ENCODE data around the gene HIP1.
"Not testable (repeated sequence)": the region's sequence is repeated elsewhere in the genome, so short reads cannot be mapped to it uniquely, and the experiment has no call there.

Gene HIP1

DNA sequence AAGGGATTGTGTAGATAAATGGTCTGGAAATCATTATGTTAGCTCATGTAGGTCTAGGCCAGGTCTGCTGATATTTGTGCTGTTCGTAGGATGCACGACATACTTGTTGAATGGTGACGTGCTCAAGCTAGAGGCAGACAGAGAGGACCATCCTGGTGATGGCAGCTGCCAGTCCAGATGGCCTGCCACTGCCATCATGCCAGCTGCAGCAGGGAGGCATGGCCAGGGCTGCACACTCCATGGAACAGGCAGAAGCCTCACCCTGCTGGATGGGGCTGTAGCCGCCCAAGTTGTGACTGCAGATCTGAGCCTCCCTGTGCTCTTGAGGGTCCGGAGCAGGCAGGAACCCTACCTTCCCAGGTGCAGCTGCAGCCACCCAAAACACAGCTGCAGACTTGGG, 166.3 kb downstream of the HIP1 start:
- Histone ChIP-seq H3K79me2 (ENCODE audit: insufficient read depth, low read length) (no peaks in the 10 kb centered on the region), H3F3A (ENCODE audit: insufficient read depth, low read length) (no peaks in the 10 kb centered on the region), H3K36me3 (ENCODE audit: insufficient read depth, low read length) (no peaks in the 10 kb centered on the region), H4K20me1 (ENCODE audit: insufficient read depth, low read length) (no peaks in the 10 kb centered on the region), H3K4me3 (ENCODE audit: low read depth, low read length, poor library complexity, severe bottlenecking) (no peak overlapping the region), H3K9me3 (ENCODE audit: low read length) (no peaks in the 10 kb centered on the region), H3K9me2 (ENCODE audit: low read depth, low read length) (no peaks in the 10 kb centered on the region), H2AFZ (ENCODE audit: low read length) (no peak overlapping the region), H3K9ac (ENCODE audit: low read length) (no peak overlapping the region), H3K4me1 (ENCODE audit: insufficient read depth, low read length, severe bottlenecking) (no peaks in the 10 kb centered on the region), H3K27me3 (ENCODE audit: insufficient read depth, low read length) (peaks cover 23% of the 10 kb centered on the region), H3K27ac (ENCODE audit: low read depth, low read length, poor library complexity, severe bottlenecking) (no peak overlapping the region), H3K4me2 (ENCODE audit: low read length) (no peak overlapping the region)
- TF ChIP-seq EZH2 (IDR thresholded peaks at IDR 0.05; ENCODE audit: borderline replicate concordance, low read length) (no peak), CTCF (IDR thresholded peaks at IDR 0.05; ENCODE audit: low read length) (no peak)

GRCh38 chr7:75571209-75571608, 167.5 kb downstream of the HIP1 start:
- H4K20me1 ChIP-seq (ENCODE audit: insufficient read depth, low read length): no peaks in the 10 kb centered on the region
- H3F3A ChIP-seq (ENCODE audit: insufficient read depth, low read length): no peaks in the 10 kb centered on the region
- H3K4me2 ChIP-seq (ENCODE audit: low read length): no peak overlapping the region
- H3K4me1 ChIP-seq (ENCODE audit: insufficient read depth, low read length, severe bottlenecking): no peaks in the 10 kb centered on the region
- no peaks in the 10 kb centered on the region for H3K36me3 ChIP-seq (ENCODE audit: insufficient read depth, low read length)
- no peak overlapping the region for H2AFZ ChIP-seq (ENCODE audit: low read length)
- no peak overlapping the region for H3K27ac ChIP-seq (ENCODE audit: low read depth, low read length, poor library complexity, severe bottlenecking)
- H3K9ac ChIP-seq (ENCODE audit: low read length): no peak overlapping the region
- H3K79me2 ChIP-seq (ENCODE audit: insufficient read depth, low read length): no peaks in the 10 kb centered on the region
- H3K27me3 ChIP-seq (ENCODE audit: insufficient read depth, low read length): peaks cover 23% of the 10 kb centered on the region
- H3K9me2 ChIP-seq (ENCODE audit: low read depth, low read length): no peaks in the 10 kb centered on the region
- H3K9me3 ChIP-seq (ENCODE audit: low read length): no peaks in the 10 kb centered on the region
- no peak for TF ChIP-seq CTCF (IDR thresholded peaks at IDR 0.05; ENCODE audit: low read length)
- TF ChIP-seq EZH2 (IDR thresholded peaks at IDR 0.05; ENCODE audit: borderline replicate concordance, low read length): no peak
- H3K4me3 ChIP-seq (ENCODE audit: low read depth, low read length, poor library complexity, severe bottlenecking): no peak overlapping the region

DNA sequence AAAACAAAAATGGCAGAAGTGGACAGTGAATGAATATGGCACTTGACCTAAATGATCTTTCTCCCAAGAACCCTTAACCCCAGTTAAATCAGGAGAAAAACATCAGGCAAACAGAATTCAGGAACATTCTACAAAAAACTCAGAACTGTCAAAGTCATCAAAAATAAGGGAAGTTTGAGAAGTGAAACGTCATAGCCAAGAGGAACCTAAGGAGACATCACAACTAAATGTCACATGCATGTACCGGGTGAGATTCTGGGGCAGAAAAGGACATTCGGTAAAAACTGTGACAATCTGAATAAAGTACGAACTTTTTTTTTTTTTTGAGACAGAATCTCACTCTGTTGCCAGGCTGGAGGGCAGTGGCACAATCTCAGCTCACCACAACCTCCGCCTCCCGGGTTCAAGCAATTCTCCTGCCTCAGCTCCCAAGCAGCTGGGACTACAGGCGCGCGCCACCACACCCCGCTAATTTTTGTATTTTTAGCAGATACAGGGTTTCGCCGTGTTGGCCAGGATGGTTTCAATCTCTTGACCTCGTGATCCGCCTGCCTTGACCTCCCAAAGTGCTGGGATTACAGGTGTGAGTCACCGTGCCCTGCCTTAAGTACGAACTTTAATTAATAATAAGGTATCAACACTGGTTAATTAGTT, 169.0 kb downstream of the HIP1 start:
- not testable (repeated sequence) for H3K9ac ChIP-seq (ENCODE audit: low read length); H3K36me3 ChIP-seq (ENCODE audit: insufficient read depth, low read length); H3K9me2 ChIP-seq (ENCODE audit: low read depth, low read length)

GRCh38 chr7:75567948-75568595, 170.7 kb downstream of the HIP1 start:
- H3K27me3 ChIP-seq (ENCODE audit: insufficient read depth, low read length): peaks cover 8% of the 10 kb centered on the region
- no peak overlapping the region for H3K4me2 ChIP-seq (ENCODE audit: low read length)
- H3K4me3 ChIP-seq (ENCODE audit: low read depth, low read length, poor library complexity, severe bottlenecking): no peak overlapping the region
- H2AFZ ChIP-seq (ENCODE audit: low read length): no peak overlapping the region
- H3K9me2 ChIP-seq (ENCODE audit: low read depth, low read length): no peaks in the 10 kb centered on the region
- no peaks in the 10 kb centered on the region for H3K4me1 ChIP-seq (ENCODE audit: insufficient read depth, low read length, severe bottlenecking)
- H4K20me1 ChIP-seq (ENCODE audit: insufficient read depth, low read length): no peaks in the 10 kb centered on the region
- no peaks in the 10 kb centered on the region for H3K79me2 ChIP-seq (ENCODE audit: insufficient read depth, low read length)
- no peaks in the 10 kb centered on the region for H3F3A ChIP-seq (ENCODE audit: insufficient read depth, low read length)
- no peak overlapping the region for H3K27ac ChIP-seq (ENCODE audit: low read depth, low read length, poor library complexity, severe bottlenecking)
- TF ChIP-seq EZH2 (IDR thresholded peaks at IDR 0.05; ENCODE audit: borderline replicate concordance, low read length) (no peak), CTCF (IDR thresholded peaks at IDR 0.05; ENCODE audit: low read length) (no peak)
- no peaks in the 10 kb centered on the region for H3K9me3 ChIP-seq (ENCODE audit: low read length)
- H3K36me3 ChIP-seq (ENCODE audit: insufficient read depth, low read length): no peaks in the 10 kb centered on the region
- H3K9ac ChIP-seq (ENCODE audit: low read length): no peak overlapping the region

More for the DNA sequence above, 169.0 kb downstream of the HIP1 start:
- H3K4me1 ChIP-seq (ENCODE audit: insufficient read depth, low read length, severe bottlenecking); H3K4me3 ChIP-seq (ENCODE audit: low read depth, low read length, poor library complexity, severe bottlenecking); H3F3A ChIP-seq (ENCODE audit: insufficient read depth, low read length); H2AFZ ChIP-seq (ENCODE audit: low read length); H3K27ac ChIP-seq (ENCODE audit: low read depth, low read length, poor library complexity, severe bottlenecking); H3K4me2 ChIP-seq (ENCODE audit: low read length); H3K79me2 ChIP-seq (ENCODE audit: insufficient read depth, low read length); H3K9me3 ChIP-seq (ENCODE audit: low read length); H4K20me1 ChIP-seq (ENCODE audit: insufficient read depth, low read length): not testable (repeated sequence)
- peaks cover 16% of the 10 kb centered on the region for H3K27me3 ChIP-seq (ENCODE audit: insufficient read depth, low read length)
